Aorta (tissue), 5 donors: ENCODE data around the gene UBE2H. TPM values are rescaled to one million over a fixed set of nuclear protein-coding genes. Genes with fewer than 3 reads are reported as not detected.

Experiments used
- ATAC-seq: fragments of 200-7000 bp; cut with Tn5 transposase; one replicate; pipeline ENCODE4 v1.9.1; 2022; ENCODE audit warnings: moderate library complexity; ENCODE audit not compliant: low FRiP score
- DNase-seq, 2 donors: peaks; one replicate each; pipeline ENCODE4 v3.0.0-alpha.2; 2020
- H3K27ac ChIP-seq, 2 donors: one replicate each; pipeline ENCODE4 v1.5.1; 2013; ENCODE audit warnings: low read length in 2 of 2, mild to moderate bottlenecking in 2 of 2, moderate library complexity in 2 of 2, control low read depth in 1 of 2, inconsistent platforms in 1 of 2, low read depth in 1 of 2
- H3K27me3 ChIP-seq, 2 donors: one replicate each; pipeline ENCODE4 v1.6.1; 2013; ENCODE audit warnings: control low read depth in 1 of 2, low read length in 1 of 2, mild to moderate bottlenecking in 1 of 2, moderate library complexity in 1 of 2; ENCODE audit not compliant: insufficient read depth in 2 of 2, control insufficient read depth in 1 of 2
- H3K36me3 ChIP-seq, 2 donors: one replicate each; pipeline ENCODE4 v1.6.1; 2013; ENCODE audit warnings: control low read depth in 1 of 2, low read length in 1 of 2, mild to moderate bottlenecking in 1 of 2; ENCODE audit not compliant: insufficient read depth in 2 of 2, control insufficient read depth in 1 of 2
- H3K4me1 ChIP-seq, 2 donors: one replicate each; pipeline ENCODE4 v1.6.1; 2013; ENCODE audit warnings: low read length in 2 of 2, control low read depth in 1 of 2, mild to moderate bottlenecking in 1 of 2, moderate library complexity in 1 of 2; ENCODE audit not compliant: insufficient read depth in 2 of 2, control insufficient read depth in 1 of 2
- H3K4me3 ChIP-seq, 2 donors: one replicate each; pipeline ENCODE4 v1.5.1; 2013; ENCODE audit warnings: low read length in 2 of 2, control low read depth in 1 of 2, mild to moderate bottlenecking in 1 of 2
- H3K9me3 ChIP-seq: one replicate; pipeline ENCODE4 v1.6.1; 2013; ENCODE audit warnings: mild to moderate bottlenecking, low read length; ENCODE audit not compliant: control insufficient read depth
- WGBS, 2 donors: extraction: QIAGEN DNeasy Blood & Tissue Kit; methylation state at CpG; one replicate each; pipeline ENCODE4 v1.1.7; 2013; 5-methylcytosine and 5-hydroxymethylcytosine counted together
- intact Hi-C, 2 donors: fragments of 100-400 bp; cut with DNase I; formaldehyde crosslinking; loops; one replicate each; pipeline versions ENCODE4 v1.14.2 to v1.15.0; 2022
- polyA plus RNA-seq, 2 donors: library from polyadenylated mRNA; stranded (reverse); fragments of 200-250 nt; gene quantifications; one replicate each; pipeline ENCODE4 v1.2.3, GENCODE V29; 2013
- total RNA-seq, 2 donors: library from RNA; stranded (reverse); fragmentation: NEBNext Ultra II Directional; extraction: Animal tissue kit (Norgen Biotek cat#: 25700); gene quantifications; one replicate each; pipeline ENCODE4 v1.2.1, GENCODE V29; 2021
- donor health status: healthy with polysubstance abuse.
- donor health status: Bipolar disorder and iron deficiency.
- donor health status: DM: no; HTN: no; CAD: no.
- donor health status: DM: no; HTN: no; CAD: no.
- donor health status: DM: yes; HTN: yes; CAD: no.

UBE2H gene
- total and polyA plus RNA-seq, 4 donors, result 52.3 to 173 (median 99.6) TPM

GRCh38 chr7:129908181-129908580, 44.6 kb downstream of the UBE2H start:
- Histone ChIP-seq H3K9me3 (no peaks in the 10 kb centered on the region), H3K4me3 (no peak overlapping the region), H3K27ac (no peak overlapping the region), H3K27me3 (no peaks in the 10 kb centered on the region), H3K4me1 (peaks cover 2 to 6% of the 10 kb centered on the region in 2 donors), H3K36me3 (no peaks in the 10 kb centered on the region)
- DNase-seq (no peak), ATAC-seq (no peak)
- 62 to 69% methylated on average over 1 of the region's 1 CpG for WGBS, 2 donors
- intact Hi-C loops, result no loop called here

GRCh38 chr7:129907122-129907736, 45.5 kb downstream of the UBE2H start:
- H3K9me3 ChIP-seq, result no peaks in the 10 kb centered on the region
- peaks cover 0 to 1% of the 10 kb centered on the region in 2 donors for H3K36me3 ChIP-seq
- no peak overlapping the region for H3K27ac ChIP-seq
- intact Hi-C loops, result no loop called here
- no peak overlapping the region for H3K4me3 ChIP-seq
- no peak for DNase-seq
- H3K27me3 ChIP-seq, result no peaks in the 10 kb centered on the region
- ATAC-seq, result no peak
- 27 to 35% methylated on average over 11 of the region's 11 CpGs for WGBS, 2 donors
- H3K4me1 ChIP-seq, result peaks cover 2 to 6% of the 10 kb centered on the region in 2 donors

GRCh38 chr7:129906700-129907099, 46.1 kb downstream of the UBE2H start:
- ATAC-seq (no peak), DNase-seq (no peak)
- Histone ChIP-seq H3K4me3 (no peak overlapping the region), H3K27me3 (no peaks in the 10 kb centered on the region), H3K36me3 (peaks cover 0 to 1% of the 10 kb centered on the region in 2 donors), H3K4me1 (peaks cover 2 to 6% of the 10 kb centered on the region in 2 donors), H3K27ac (no peak overlapping the region), H3K9me3 (no peaks in the 10 kb centered on the region)
- intact Hi-C loops, result no loop called here
- WGBS, 2 donors, result 39 to 46% methylated on average over 5 of the region's 5 CpGs

- Histone ChIP-seq H3K4me1 (peaks cover 2 to 6% of the 10 kb centered on the region in 2 donors), H3K27me3 (no peaks in the 10 kb centered on the region), H3K4me3 (no peak overlapping the region), H3K27ac (no peak overlapping the region), H3K9me3 (no peaks in the 10 kb centered on the region), H3K36me3 (peaks cover 0 to 1% of the 10 kb centered on the region in 2 donors)
- DNase-seq (no peak), ATAC-seq (no peak)
- WGBS, 2 donors, result 63 to 68% methylated on average over 5 of the region's 5 CpGs
- intact Hi-C loops, result no loop called here
These were observed 48.8 kb downstream of the UBE2H start for GRCh38 chr7:129903935-129904334.

- H3K4me1 ChIP-seq, result peaks cover 2 to 9% of the 10 kb centered on the region in 2 donors
- intact Hi-C loops, result no loop called here
- ATAC-seq (no peak), DNase-seq (no peak)
- H3K4me3 ChIP-seq, result no peak overlapping the region
- no peaks in the 10 kb centered on the region for H3K27me3 ChIP-seq
- peaks cover 0 to 1% of the 10 kb centered on the region in 2 donors for H3K36me3 ChIP-seq
- no peaks in the 10 kb centered on the region for H3K9me3 ChIP-seq
- peak overlapping the region in 1 of 2 donors; percentile 20 for H3K27ac ChIP-seq
- WGBS, 2 donors, result 66 to 75% methylated on average over 8 of the region's 8 CpGs
These were observed 49.9 kb downstream of the UBE2H start for GRCh38 chr7:129902788-129903422.

GRCh38 chr7:129898502-129899160, 54.1 kb downstream of the UBE2H start:
- H3K4me1 ChIP-seq, result peaks cover under 1 to 11% of the 10 kb centered on the region in 2 donors
- no peaks in the 10 kb centered on the region for H3K27me3 ChIP-seq
- peaks cover 0 to 1% of the 10 kb centered on the region in 2 donors for H3K36me3 ChIP-seq
- DNase-seq (no peak), ATAC-seq (no peak)
- 25 to 26% methylated on average over 5 of the region's 5 CpGs for WGBS, 2 donors
- no peak overlapping the region for H3K4me3 ChIP-seq
- intact Hi-C loops, result no loop called here
- H3K27ac ChIP-seq, result peak overlapping the region in 1 of 2 donors; percentile 43
- H3K9me3 ChIP-seq, result no peaks in the 10 kb centered on the region

- ATAC-seq, result no peak
- Histone ChIP-seq H3K4me3 (no peak overlapping the region), H3K4me1 (peaks cover 0 to 11% of the 10 kb centered on the region in 2 donors), H3K36me3 (peaks cover 0 to 1% of the 10 kb centered on the region in 2 donors), H3K27ac (no peak overlapping the region), H3K9me3 (no peaks in the 10 kb centered on the region), H3K27me3 (no peaks in the 10 kb centered on the region)
- intact Hi-C loops, result no loop called here
- DNase-seq, result no peak
These were observed 54.8 kb downstream of the UBE2H start for GRCh38 chr7:129898007-129898406.

GRCh38 chr7:129896568-129897382, 56.0 kb downstream of the UBE2H start:
- no peak overlapping the region for H3K27ac ChIP-seq
- H3K27me3 ChIP-seq, result no peaks in the 10 kb centered on the region
- no peaks in the 10 kb centered on the region for H3K36me3 ChIP-seq
- no peak overlapping the region for H3K4me3 ChIP-seq
- peaks cover 0 to 11% of the 10 kb centered on the region in 2 donors for H3K4me1 ChIP-seq
- H3K9me3 ChIP-seq, result no peaks in the 10 kb centered on the region
- WGBS, 2 donors, result 44 to 53% methylated on average over 6 of the region's 6 CpGs
- ATAC-seq, result no peak
- DNase-seq, result no peak
- intact Hi-C loops, result no loop called here
